HepG2 (cell line): ENCODE data around the gene CHAF1B.

Source experiments
- BHLHE40 ChIP-seq: IDR thresholded peaks from 2 replicates; pipeline ENCODE4 v1.6.1; 2011; ENCODE audit warnings: low read length, improper control_type of control experiment
- EP300 ChIP-seq, 3 experiments: sonication (generic) in 1 of 3; formaldehyde crosslinking in 1 of 3; IDR thresholded peaks; 2 replicates each; pipeline versions ENCODE4 v1.5.1 to v1.6.1; 2011 to 2020; ENCODE audit warnings: low read depth in 2 of 3, low read length in 2 of 3, borderline replicate concordance in 1 of 3, improper control_type of control experiment in 1 of 3, mild to moderate bottlenecking in 1 of 3, missing genetic modification reagents in 1 of 3, moderate library complexity in 1 of 3
- HIVEP1 ChIP-seq: sonication (generic); formaldehyde crosslinking; IDR thresholded peaks from 2 replicates; pipeline ENCODE4 v1.4.0; 2020; ENCODE audit warnings: mild to moderate bottlenecking, missing genetic modification reagents
- MAFF ChIP-seq: IDR thresholded peaks from 2 replicates; pipeline ENCODE4 v1.6.1; 2011; ENCODE audit warnings: low read depth, low read length, improper control_type of control experiment
- ZNF232 ChIP-seq: sonication (generic); formaldehyde crosslinking; IDR thresholded peaks from 2 replicates; pipeline ENCODE4 v1.4.0; 2020; ENCODE audit warnings: missing genetic modification reagents, borderline replicate concordance
- ZNF354B ChIP-seq: sonication (generic); formaldehyde crosslinking; IDR thresholded peaks from 2 replicates; pipeline ENCODE4 v1.8.0; 2022; ENCODE audit warnings: mild to moderate bottlenecking, missing genetic modification reagents
- ZNF460 ChIP-seq: sonication (generic); formaldehyde crosslinking; IDR thresholded peaks from 2 replicates; pipeline ENCODE4 v1.5.1; 2020; ENCODE audit warnings: missing genetic modification reagents, mild to moderate bottlenecking, borderline replicate concordance
- ZNF513 ChIP-seq: sonication (generic); formaldehyde crosslinking; conservative IDR thresholded peaks from 2 replicates; pipeline ENCODE4 v1.5.0; 2020; ENCODE audit warnings: missing genetic modification reagents

- no peak for TF ChIP-seq ZNF232 (CRISPR knock-in tag)
- TF ChIP-seq BHLHE40: no peak
- TF ChIP-seq MAFF: no peak
- no peak for TF ChIP-seq EP300 (IDR thresholded peaks at IDR 0.05; ENCODE audit: low read depth in 2 of 2, low read length in 2 of 2)
- no peak for TF ChIP-seq EP300 (CRISPR knock-in tag; IDR thresholded peaks at IDR 0.05; ENCODE audit: borderline replicate concordance)
- TF ChIP-seq ZNF513 (CRISPR knock-in tag): no peak
- TF ChIP-seq ZNF354B: no peak
- no peak for TF ChIP-seq HIVEP1 (CRISPR knock-in tag)
- no peak for TF ChIP-seq ZNF460 (CRISPR knock-in tag)
Measured at GRCh38 chr21:36459098-36459497, 73.9 kb downstream of the CHAF1B start.
